ENCODE results near the gene FLVCR1. TPM values are rescaled to one million over a fixed set of nuclear protein-coding genes. Genes with fewer than 3 reads are reported as not detected.

The FLVCR1 gene
- total and polyA plus RNA-seq, 9 of the 15 experiments (the other 6 are each of a cell fraction or from before 2014, with no cell fraction given), result 5.2 to 18.0 (median 12.5) TPM

DNA sequence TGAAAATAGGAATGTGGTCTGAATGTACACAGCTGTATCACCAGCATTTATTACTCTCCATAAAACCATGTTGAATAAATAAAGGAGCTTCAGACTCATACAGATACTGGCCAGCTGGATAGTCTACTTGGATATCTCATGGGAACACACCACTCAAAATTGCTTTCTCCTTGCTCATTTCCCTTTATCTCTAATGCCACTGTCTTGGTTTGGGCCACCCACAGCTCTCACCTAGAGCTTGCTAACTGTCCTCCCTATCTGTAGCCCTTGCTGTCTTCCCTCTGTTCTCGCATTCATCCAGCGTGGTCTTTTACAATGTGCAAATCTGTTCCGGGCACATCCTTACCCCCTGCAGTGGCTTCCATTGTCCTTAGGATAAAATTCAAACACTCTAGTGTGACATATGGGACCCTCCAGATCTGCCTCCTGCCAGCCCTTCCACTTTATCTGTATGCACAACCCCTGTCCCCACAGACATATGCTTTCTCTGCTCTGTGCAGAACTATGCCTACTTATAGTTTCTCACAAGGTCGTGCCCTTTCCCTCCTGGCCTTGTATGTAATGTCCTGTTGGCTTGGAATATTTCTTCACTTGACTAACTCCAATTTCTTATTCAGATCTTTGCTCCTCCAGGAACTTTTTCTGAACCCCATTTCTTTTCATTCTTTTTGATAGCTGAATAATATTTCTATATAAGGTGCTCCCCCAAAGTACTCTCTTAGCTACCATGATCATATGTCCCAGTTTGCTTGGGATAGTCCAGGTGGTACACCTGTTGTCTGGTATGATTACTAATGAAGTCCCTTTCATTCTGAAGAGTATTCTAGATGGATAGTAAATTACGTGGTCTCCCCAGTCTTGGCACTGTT, 2.9 kb downstream of the FLVCR1 start (continued):
- TF ChIP-seq ZNF140 (CRISPR knock-in tag; IDR thresholded peaks at IDR 0.05) (no peak), JUN (IDR thresholded peaks at IDR 0.05; ENCODE audit: borderline replicate concordance, low read depth, low read length) (peak; percentile 49; the same call in 1 of the 2 replicates), JUN (CRISPR knock-in tag; IDR thresholded peaks at IDR 0.05; ENCODE audit: borderline replicate concordance) (no peak), CEBPG (CRISPR knock-in tag; IDR thresholded peaks at IDR 0.05) (peak; percentile 62; the same call in 1 of the 2 replicates), CEBPG (tag; conservative IDR thresholded peaks at IDR 0.05 in 1 of 2, IDR thresholded peaks at IDR 0.05 in 1 of 2) (no peak)
- TF ChIP-seq, protein P1, sequence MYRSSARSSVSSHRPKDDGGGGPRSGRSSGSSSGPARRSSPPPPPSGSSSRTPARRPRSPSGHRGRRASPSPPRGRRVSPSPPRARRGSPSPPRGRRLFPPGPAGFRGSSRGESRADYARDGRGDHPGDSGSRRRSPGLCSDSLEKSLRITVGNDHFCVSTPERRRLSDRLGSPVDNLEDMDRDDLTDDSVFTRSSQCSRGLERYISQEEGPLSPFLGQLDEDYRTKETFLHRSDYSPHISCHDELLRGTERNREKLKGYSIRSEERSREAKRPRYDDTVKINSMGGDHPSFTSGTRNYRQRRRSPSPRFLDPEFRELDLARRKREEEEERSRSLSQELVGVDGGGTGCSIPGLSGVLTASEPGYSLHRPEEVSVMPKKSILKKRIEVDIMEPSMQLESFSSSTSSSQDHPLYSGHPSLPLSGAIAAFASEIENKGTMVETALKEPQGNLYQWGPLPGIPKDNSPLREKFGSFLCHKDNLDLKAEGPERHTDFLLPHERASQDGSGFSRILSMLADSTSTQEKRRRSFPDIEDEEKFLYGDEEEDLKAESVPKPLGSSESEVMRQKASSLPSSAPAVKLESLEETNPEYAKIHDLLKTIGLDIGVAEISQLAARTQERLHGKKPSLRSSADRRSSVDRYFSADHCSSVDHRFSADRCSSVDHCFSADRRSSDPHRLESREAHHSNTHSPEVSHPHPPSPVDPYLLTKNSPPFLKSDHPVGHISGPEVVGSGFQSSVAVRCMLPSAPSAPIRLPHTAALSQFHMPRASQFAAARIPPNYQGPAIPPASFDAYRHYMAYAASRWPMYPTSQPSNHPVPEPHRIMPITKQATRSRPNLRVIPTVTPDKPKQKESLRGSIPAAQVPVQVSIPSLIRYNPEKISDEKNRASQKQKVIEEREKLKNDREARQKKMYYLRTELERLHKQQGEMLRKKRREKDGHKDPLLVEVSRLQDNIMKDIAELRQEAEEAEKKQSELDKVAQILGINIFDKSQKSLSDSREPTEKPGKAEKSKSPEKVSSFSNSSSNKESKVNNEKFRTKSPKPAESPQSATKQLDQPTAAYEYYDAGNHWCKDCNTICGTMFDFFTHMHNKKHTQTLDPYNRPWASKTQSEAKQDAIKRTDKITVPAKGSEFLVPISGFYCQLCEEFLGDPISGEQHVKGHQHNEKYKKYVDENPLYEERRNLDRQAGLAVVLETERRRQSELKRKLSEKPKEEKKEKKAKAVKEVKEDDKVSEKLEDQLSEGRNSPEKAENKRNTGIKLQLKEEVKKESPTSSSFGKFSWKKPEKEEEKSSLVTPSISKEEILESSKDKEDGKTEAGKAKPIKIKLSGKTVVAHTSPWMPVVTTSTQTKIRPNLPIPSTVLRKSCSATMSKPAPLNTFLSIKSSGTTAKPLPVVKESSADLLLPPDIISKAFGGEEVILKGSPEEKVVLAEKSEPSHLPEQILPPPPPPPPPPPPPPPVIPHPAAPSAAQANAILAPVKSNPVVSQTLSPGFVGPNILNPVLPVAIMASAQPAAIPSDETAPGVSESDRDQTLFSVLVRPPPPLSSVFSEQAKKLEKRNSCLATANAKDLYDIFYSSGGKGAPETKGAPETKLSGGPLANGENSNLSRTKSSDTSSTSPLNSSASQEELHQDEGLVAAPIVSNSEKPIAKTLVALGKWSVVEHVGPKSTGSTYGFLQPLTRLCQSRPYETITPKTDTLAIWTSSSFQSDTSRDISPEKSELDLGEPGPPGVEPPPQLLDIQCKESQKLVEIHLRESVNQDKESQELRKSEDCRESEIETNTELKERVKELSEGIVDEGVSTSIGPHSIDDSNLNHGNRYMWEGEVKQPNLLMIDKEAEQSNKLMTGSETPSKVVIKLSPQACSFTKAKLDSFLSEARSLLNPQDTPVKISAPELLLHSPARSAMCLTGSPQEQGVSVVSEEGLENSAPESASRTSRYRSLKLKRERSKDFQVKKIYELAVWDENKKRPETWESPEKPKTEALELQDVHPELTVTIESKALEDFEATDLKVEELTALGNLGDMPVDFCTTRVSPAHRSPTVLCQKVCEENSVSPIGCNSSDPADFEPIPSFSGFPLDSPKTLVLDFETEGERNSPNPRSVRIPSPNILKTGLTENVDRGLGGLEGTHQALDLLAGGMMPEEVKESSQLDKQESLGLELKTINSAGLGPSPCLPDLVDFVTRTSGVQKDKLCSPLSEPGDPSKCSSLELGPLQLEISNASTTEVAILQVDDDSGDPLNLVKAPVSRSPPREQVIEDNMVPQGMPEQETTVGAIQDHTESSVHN (IDR thresholded peaks at IDR 0.05; ENCODE audit: borderline replicate concordance in 1 of 2, low read depth in 1 of 2), result 0 out of 4 replicates have a peak, but pooled peaks of 1 of the 2 experiments have one; percentile 33
- TF ChIP-seq, protein P2, sequence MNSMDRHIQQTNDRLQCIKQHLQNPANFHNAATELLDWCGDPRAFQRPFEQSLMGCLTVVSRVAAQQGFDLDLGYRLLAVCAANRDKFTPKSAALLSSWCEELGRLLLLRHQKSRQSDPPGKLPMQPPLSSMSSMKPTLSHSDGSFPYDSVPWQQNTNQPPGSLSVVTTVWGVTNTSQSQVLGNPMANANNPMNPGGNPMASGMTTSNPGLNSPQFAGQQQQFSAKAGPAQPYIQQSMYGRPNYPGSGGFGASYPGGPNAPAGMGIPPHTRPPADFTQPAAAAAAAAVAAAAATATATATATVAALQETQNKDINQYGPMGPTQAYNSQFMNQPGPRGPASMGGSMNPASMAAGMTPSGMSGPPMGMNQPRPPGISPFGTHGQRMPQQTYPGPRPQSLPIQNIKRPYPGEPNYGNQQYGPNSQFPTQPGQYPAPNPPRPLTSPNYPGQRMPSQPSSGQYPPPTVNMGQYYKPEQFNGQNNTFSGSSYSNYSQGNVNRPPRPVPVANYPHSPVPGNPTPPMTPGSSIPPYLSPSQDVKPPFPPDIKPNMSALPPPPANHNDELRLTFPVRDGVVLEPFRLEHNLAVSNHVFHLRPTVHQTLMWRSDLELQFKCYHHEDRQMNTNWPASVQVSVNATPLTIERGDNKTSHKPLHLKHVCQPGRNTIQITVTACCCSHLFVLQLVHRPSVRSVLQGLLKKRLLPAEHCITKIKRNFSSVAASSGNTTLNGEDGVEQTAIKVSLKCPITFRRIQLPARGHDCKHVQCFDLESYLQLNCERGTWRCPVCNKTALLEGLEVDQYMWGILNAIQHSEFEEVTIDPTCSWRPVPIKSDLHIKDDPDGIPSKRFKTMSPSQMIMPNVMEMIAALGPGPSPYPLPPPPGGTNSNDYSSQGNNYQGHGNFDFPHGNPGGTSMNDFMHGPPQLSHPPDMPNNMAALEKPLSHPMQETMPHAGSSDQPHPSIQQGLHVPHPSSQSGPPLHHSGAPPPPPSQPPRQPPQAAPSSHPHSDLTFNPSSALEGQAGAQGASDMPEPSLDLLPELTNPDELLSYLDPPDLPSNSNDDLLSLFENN (IDR thresholded peaks at IDR 0.05; ENCODE audit: low read depth in 2 of 2, low read length in 2 of 2), result peak in 1 of 2 experiments; percentile 95; a peak in 2 of 4 replicates
- TF ChIP-seq, protein P3, sequence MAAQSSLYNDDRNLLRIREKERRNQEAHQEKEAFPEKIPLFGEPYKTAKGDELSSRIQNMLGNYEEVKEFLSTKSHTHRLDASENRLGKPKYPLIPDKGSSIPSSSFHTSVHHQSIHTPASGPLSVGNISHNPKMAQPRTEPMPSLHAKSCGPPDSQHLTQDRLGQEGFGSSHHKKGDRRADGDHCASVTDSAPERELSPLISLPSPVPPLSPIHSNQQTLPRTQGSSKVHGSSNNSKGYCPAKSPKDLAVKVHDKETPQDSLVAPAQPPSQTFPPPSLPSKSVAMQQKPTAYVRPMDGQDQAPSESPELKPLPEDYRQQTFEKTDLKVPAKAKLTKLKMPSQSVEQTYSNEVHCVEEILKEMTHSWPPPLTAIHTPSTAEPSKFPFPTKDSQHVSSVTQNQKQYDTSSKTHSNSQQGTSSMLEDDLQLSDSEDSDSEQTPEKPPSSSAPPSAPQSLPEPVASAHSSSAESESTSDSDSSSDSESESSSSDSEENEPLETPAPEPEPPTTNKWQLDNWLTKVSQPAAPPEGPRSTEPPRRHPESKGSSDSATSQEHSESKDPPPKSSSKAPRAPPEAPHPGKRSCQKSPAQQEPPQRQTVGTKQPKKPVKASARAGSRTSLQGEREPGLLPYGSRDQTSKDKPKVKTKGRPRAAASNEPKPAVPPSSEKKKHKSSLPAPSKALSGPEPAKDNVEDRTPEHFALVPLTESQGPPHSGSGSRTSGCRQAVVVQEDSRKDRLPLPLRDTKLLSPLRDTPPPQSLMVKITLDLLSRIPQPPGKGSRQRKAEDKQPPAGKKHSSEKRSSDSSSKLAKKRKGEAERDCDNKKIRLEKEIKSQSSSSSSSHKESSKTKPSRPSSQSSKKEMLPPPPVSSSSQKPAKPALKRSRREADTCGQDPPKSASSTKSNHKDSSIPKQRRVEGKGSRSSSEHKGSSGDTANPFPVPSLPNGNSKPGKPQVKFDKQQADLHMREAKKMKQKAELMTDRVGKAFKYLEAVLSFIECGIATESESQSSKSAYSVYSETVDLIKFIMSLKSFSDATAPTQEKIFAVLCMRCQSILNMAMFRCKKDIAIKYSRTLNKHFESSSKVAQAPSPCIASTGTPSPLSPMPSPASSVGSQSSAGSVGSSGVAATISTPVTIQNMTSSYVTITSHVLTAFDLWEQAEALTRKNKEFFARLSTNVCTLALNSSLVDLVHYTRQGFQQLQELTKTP (IDR thresholded peaks at IDR 0.05; ENCODE audit: low read depth in 1 of 2, partially characterized antibody in 2 of 2), result peak; percentile 43 to 88
